Endodermal cell (in vitro differentiated cells): ENCODE results near the gene CYP3A7. TPM values are rescaled to one million over a fixed set of nuclear protein-coding genes. Genes with fewer than 3 reads are reported as not detected.

Experiments used
- DNase-seq: peaks from one replicate; pipeline ENCODE4 v3.0.0-alpha.2; 2017
- H3K27ac ChIP-seq: 2 replicates; pipeline ENCODE4 v1.5.1; 2013; ENCODE audit warnings: mild to moderate bottlenecking, low read depth, low read length, moderate library complexity
- H3K27me3 ChIP-seq: 2 replicates; pipeline ENCODE4 v1.6.1; 2013; ENCODE audit warnings: mild to moderate bottlenecking, low read length, moderate library complexity; ENCODE audit not compliant: insufficient read depth, control insufficient read depth, poor library complexity, severe bottlenecking
- H3K36me3 ChIP-seq: 2 replicates; pipeline ENCODE4 v1.7.0; 2013; ENCODE audit warnings: mild to moderate bottlenecking, low read length, moderate library complexity; ENCODE audit not compliant: control insufficient read depth, insufficient read depth
- H3K4me1 ChIP-seq: one replicate; pipeline ENCODE4 v1.7.0; 2013; ENCODE audit warnings: low read length; ENCODE audit not compliant: control insufficient read depth, insufficient read depth
- H3K4me3 ChIP-seq: 2 replicates; pipeline ENCODE4 v1.5.1; 2013; ENCODE audit warnings: mild to moderate bottlenecking, low read length, moderate library complexity
- H3K9ac ChIP-seq: 2 replicates; pipeline ENCODE4 v1.6.1; 2013; ENCODE audit warnings: mild to moderate bottlenecking, low read length, moderate library complexity; ENCODE audit not compliant: poor library complexity, severe bottlenecking; ENCODE audit errors: extremely low read depth
- H3K9me3 ChIP-seq: 2 replicates; pipeline ENCODE4 v1.6.1; 2013; ENCODE audit warnings: mild to moderate bottlenecking, low read length, moderate library complexity; ENCODE audit not compliant: control insufficient read depth
- H3K27ac Mint-ChIP-seq: 2 replicates; pipeline ENCODE4 v1.8.0; 2020; ENCODE audit warnings: mixed read lengths
- H3K27me3 Mint-ChIP-seq: 2 replicates; pipeline ENCODE4 v1.8.0; 2021; ENCODE audit warnings: mild to moderate bottlenecking, mixed read lengths; ENCODE audit not compliant: insufficient read depth
- H3K36me3 Mint-ChIP-seq: 2 replicates; pipeline ENCODE4 v1.8.0; 2020; ENCODE audit warnings: low read depth, mixed read lengths
- H3K4me1 Mint-ChIP-seq: 2 replicates; pipeline ENCODE4 v1.8.0; 2020; ENCODE audit warnings: mixed read lengths
- H3K4me3 Mint-ChIP-seq: 2 replicates; pipeline ENCODE4 v1.8.0; 2020; ENCODE audit warnings: mild to moderate bottlenecking, moderate library complexity, mixed read lengths
- H3K9me3 Mint-ChIP-seq: 2 replicates; pipeline ENCODE4 v1.8.0; 2020; ENCODE audit warnings: mild to moderate bottlenecking, mixed read lengths
- WGBS, 2 experiments: methylation state at CpG; one replicate each; pipeline versions ENCODE4 v1.1.5 to v1.1.7; 2013; ENCODE audit warnings: missing lambda C conversion rate in 2 of 2, mixed read lengths in 1 of 2; ENCODE audit not compliant: insufficient coverage in 1 of 2, insufficient read length in 1 of 2; 5-methylcytosine and 5-hydroxymethylcytosine counted together
- total RNA-seq, 2 donors: library from RNA; stranded (reverse); fragmentation: NEBNext Ultra II Directional in 1 of 2; extraction: Animal tissue kit (Norgen Biotek cat#: 25700) in 1 of 2; gene quantifications; 2 replicates in 1 of 2; 3 replicates in 1 of 2; pipeline ENCODE4 v1.2.1, GENCODE V29; 2021
- TF ChIP-seq, protein P1 (sequence below): fragments of 200-600 bp; sonication (generic); conservative IDR thresholded peaks from 2 replicates; pipeline ENCODE4 v1.5.0; 2021; ENCODE audit warnings: antibody characterized with exemption, mild to moderate bottlenecking

CYP3A7 gene
- total RNA-seq, 2 donors from 2014 or later: not detected

GRCh38 chr7:99709838-99710578 is 25.0 kb downstream of the CYP3A7 start:
- WGBS, 2 experiments: 79 to 88% methylated on average over 1 to 2 of the region's 2 CpGs

DNA sequence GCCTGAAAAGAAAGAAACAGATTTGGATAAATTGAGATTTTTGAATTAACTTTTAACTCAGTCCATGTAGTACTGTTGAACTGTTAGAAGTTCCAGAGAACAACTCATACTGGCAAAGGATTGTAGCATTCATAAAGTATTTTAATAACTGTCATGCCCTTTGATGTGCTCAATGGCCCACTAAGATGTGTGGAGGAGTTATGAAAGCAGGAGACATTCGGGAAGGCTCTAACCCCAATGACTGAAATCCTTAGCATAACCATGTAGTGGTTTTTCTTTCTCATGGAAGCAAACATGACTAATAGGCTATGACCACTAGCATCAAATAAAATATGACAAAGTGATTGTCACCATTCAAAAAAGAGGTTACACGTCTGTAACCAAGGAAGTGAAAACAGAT is 25.7 kb downstream of the CYP3A7 start:
- H3K36me3 Mint-ChIP-seq: no peaks in the 10 kb centered on the region
- Histone ChIP-seq H3K4me3 (no peak overlapping the region), H3K4me1 (no peaks in the 10 kb centered on the region), H3K27ac (no peak overlapping the region), H3K27me3 (no peaks in the 10 kb centered on the region), H3K36me3 (no peaks in the 10 kb centered on the region), H3K9ac (no peak overlapping the region), H3K9me3 (peaks cover 4% of the 10 kb centered on the region)
- H3K27ac Mint-ChIP-seq: no peak overlapping the region
- no peak for DNase-seq
- no peak overlapping the region for H3K4me3 Mint-ChIP-seq
- WGBS, 2 experiments: 89 to 90% methylated on average over 1 to 2 of the region's 2 CpGs
- no peaks in the 10 kb centered on the region for H3K4me1 Mint-ChIP-seq
- no peaks in the 10 kb centered on the region for H3K9me3 Mint-ChIP-seq
- peaks cover 3% of the 10 kb centered on the region for H3K27me3 Mint-ChIP-seq
- TF ChIP-seq, protein P1, sequence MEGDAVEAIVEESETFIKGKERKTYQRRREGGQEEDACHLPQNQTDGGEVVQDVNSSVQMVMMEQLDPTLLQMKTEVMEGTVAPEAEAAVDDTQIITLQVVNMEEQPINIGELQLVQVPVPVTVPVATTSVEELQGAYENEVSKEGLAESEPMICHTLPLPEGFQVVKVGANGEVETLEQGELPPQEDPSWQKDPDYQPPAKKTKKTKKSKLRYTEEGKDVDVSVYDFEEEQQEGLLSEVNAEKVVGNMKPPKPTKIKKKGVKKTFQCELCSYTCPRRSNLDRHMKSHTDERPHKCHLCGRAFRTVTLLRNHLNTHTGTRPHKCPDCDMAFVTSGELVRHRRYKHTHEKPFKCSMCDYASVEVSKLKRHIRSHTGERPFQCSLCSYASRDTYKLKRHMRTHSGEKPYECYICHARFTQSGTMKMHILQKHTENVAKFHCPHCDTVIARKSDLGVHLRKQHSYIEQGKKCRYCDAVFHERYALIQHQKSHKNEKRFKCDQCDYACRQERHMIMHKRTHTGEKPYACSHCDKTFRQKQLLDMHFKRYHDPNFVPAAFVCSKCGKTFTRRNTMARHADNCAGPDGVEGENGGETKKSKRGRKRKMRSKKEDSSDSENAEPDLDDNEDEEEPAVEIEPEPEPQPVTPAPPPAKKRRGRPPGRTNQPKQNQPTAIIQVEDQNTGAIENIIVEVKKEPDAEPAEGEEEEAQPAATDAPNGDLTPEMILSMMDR: no peak

More at GRCh38 chr7:99709838-99710578, 25.0 kb downstream of the CYP3A7 start:
- Histone ChIP-seq H3K4me1 (no peaks in the 10 kb centered on the region), H3K4me3 (no peak overlapping the region), H3K27ac (no peak overlapping the region), H3K9ac (no peak overlapping the region), H3K36me3 (no peaks in the 10 kb centered on the region), H3K27me3 (no peaks in the 10 kb centered on the region), H3K9me3 (peaks cover 12% of the 10 kb centered on the region)
- Mint-ChIP-seq H3K4me3 (no peak overlapping the region), H3K4me1 (no peaks in the 10 kb centered on the region), H3K36me3 (no peaks in the 10 kb centered on the region), H3K9me3 (peaks cover 2% of the 10 kb centered on the region), H3K27ac (no peak overlapping the region), H3K27me3 (peaks cover 3% of the 10 kb centered on the region)
- DNase-seq: no peak
- TF ChIP-seq, protein P1: no peak

DNA sequence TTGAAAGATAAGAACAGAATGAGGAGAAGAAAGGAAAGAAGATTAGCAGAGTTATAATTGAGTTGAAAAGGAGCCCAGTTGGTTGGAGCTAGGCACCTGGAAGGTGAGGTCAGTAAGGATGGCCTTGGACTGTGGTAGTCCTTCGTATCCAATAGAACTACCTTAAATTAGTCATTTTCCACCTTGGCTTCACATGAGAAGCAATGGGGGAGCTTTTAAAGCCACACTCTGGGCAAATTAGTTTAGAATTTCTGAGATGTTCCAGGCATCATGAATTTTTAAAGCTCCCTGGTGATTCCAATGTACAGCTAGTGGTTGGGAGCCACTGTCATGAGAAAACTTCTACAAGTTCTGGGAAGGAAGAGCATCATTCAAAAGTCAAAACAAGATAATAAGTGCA is 27.9 kb downstream of the CYP3A7 start:
- no peaks in the 10 kb centered on the region for H3K36me3 ChIP-seq
- H3K27me3 Mint-ChIP-seq: peaks cover 7% of the 10 kb centered on the region
- no peak for DNase-seq
- H3K4me1 ChIP-seq: no peaks in the 10 kb centered on the region
- H3K4me3 ChIP-seq: no peak overlapping the region
- H3K4me3 Mint-ChIP-seq: no peak overlapping the region
- TF ChIP-seq, protein P1: no peak
- 94% methylated on average over 1 of the region's 1 CpG; no CpG with 5 or more reads in 1 of the 2 experiments for WGBS, 2 experiments
- no peaks in the 10 kb centered on the region for H3K36me3 Mint-ChIP-seq
- no peaks in the 10 kb centered on the region for H3K27me3 ChIP-seq
- no peaks in the 10 kb centered on the region for H3K4me1 Mint-ChIP-seq
- H3K27ac Mint-ChIP-seq: no peak overlapping the region
- H3K9me3 ChIP-seq: peaks cover 4% of the 10 kb centered on the region
- H3K27ac ChIP-seq: no peak overlapping the region
- no peak overlapping the region for H3K9ac ChIP-seq
- H3K9me3 Mint-ChIP-seq: no peaks in the 10 kb centered on the region
